ENCODE data around the gene L3MBTL4.

DNA sequence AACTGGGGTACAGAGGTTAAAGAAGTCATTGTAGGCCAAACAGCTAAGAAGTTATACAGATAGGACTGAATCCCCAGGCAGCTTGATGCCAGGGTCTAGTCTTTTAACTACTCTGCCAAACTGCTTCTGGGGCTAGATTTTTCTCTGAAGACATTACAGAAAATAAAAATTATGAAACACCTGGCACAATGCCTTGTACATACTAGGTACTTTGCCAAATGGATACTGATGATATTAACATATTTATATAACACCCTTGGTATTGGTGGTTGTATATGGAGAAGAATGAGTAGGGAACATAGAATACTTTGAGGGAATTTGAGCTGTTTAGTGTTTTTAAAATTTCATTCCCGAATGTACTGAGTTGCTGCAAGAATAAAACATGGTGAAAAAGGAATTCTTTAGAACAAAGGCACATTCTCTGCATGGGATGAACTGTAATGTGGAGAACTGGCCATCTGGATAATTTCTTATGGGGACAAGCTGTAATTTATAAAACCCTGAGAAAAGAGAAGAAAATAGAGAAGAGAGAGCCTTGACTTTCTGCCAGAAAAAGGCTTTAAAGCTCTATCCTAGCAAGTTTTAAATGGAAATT lies 308.5 kb downstream of the L3MBTL4 start:
- TF ChIP-seq, protein P1, sequence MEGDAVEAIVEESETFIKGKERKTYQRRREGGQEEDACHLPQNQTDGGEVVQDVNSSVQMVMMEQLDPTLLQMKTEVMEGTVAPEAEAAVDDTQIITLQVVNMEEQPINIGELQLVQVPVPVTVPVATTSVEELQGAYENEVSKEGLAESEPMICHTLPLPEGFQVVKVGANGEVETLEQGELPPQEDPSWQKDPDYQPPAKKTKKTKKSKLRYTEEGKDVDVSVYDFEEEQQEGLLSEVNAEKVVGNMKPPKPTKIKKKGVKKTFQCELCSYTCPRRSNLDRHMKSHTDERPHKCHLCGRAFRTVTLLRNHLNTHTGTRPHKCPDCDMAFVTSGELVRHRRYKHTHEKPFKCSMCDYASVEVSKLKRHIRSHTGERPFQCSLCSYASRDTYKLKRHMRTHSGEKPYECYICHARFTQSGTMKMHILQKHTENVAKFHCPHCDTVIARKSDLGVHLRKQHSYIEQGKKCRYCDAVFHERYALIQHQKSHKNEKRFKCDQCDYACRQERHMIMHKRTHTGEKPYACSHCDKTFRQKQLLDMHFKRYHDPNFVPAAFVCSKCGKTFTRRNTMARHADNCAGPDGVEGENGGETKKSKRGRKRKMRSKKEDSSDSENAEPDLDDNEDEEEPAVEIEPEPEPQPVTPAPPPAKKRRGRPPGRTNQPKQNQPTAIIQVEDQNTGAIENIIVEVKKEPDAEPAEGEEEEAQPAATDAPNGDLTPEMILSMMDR (IDR thresholded peaks at IDR 0.05), result no peak
- no peak for TF ChIP-seq POLR2A (IDR thresholded peaks at IDR 0.05)
